ENCODE measurements around the gene SYNRG. TPM values are rescaled to one million over a fixed set of nuclear protein-coding genes. Genes with fewer than 3 reads are reported as not detected.

Gene SYNRG
- polyA plus RNA-seq, 1 of the 3 experiments (the other 2 are of a cell fraction) = 8.9 TPM

DNA sequence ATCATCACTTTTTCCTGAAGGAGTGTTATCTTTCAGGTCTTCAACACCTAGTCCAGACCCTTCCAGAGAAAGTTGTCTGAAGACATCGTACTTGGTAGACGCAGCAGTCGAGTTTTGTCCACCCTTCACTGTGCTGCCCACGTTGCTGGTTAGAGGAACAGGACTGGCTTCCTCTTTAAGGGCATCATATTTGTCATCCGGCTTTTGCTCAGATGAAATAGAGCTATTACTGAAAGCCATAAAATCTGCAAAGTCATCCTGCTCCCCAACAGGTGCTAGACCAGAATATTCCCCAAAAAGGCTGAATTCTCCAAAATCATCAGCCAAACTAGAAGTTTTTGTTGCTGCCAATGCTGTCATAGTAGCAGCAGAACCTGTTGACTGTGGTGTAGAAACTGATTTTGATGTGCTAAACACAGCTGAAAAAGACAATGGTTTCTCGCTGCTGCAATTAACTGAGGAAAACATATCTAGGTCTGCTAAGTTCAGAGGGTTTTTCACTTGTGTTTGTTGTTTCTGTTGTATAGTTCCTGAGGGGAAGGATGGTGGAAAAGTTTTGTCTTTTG lies 55.7 kb downstream of the SYNRG start (continued):
- TF ChIP-seq TAF1 (IDR thresholded peaks at IDR 0.05; ENCODE audit: borderline replicate concordance, low read depth, low read length) (no peak), CHD2 (IDR thresholded peaks at IDR 0.05; ENCODE audit: low read length, partially characterized antibody) (no peak)

- CTCF ChIA-PET = interaction anchor here (1.2 to 2.4 kb wide), 4 partner anchors 10 to 24 kb away, joined by 3 to 8 read pairs (median 6); no protein-coding TSS in a partner anchor
- no peaks in the 10 kb centered on the region for H3K9me2 ChIP-seq
- no peak overlapping the region for H2AFZ ChIP-seq (ENCODE audit: low read depth)
- no peak overlapping the region for H3K4me2 ChIP-seq
- POLR2A ChIA-PET = no interaction called here
- peaks cover 31 to 45% of the 10 kb centered on the region in 2 experiments for H3K36me3 ChIP-seq (replicated peaks in 1 of 2; ENCODE audit: control insufficient read depth in 1 of 2, insufficient read depth in 2 of 2, low read length in 1 of 2)
- TF ChIP-seq RAD21 (IDR thresholded peaks at IDR 0.05; ENCODE audit: low read length) (no peak), FOXM1 (IDR thresholded peaks at IDR 0.05; ENCODE audit: low read depth) (no peak), RCOR1 (IDR thresholded peaks at IDR 0.05; ENCODE audit: low read length) (no peak), JUND (IDR thresholded peaks at IDR 0.05) (no peak)
- H3K4me1 ChIP-seq (ENCODE audit: control insufficient read depth in 1 of 2, insufficient read depth in 2 of 2, low read depth in 1 of 2, low read length in 1 of 2) = no peaks in the 10 kb centered on the region; a peak in 2 of 4 replicates
- no peak overlapping the region for H3K9ac ChIP-seq
- no peak for DNase-seq
- H3K79me2 ChIP-seq (ENCODE audit: insufficient read depth) = peaks cover 21% of the 10 kb centered on the region; the same call in 1 of the 2 replicates
- no peak overlapping the region for H3K27ac ChIP-seq (ENCODE audit: low read depth in 2 of 2, low read length in 1 of 2)
- no peaks in the 10 kb centered on the region for H3F3A ChIP-seq (replicated peaks; ENCODE audit: insufficient read depth)
- no peak overlapping the region for H3K4me3 ChIP-seq (ENCODE audit: low read depth in 2 of 2, low read length in 1 of 2)
- no peaks in the 10 kb centered on the region; the same call in 1 of the 2 replicates for H4K20me1 ChIP-seq (ENCODE audit: insufficient read depth)
- 99% methylated on average over 3 of the region's 3 CpGs for WGBS (ENCODE audit: low lambda C conversion rate)
- no peaks in the 10 kb centered on the region for H3K9me3 ChIP-seq
- no peaks in the 10 kb centered on the region for H3K27me3 ChIP-seq (ENCODE audit: insufficient read depth)
These were observed 57.4 kb downstream of the SYNRG start for GRCh38 chr17:37551788-37552187.

DNA sequence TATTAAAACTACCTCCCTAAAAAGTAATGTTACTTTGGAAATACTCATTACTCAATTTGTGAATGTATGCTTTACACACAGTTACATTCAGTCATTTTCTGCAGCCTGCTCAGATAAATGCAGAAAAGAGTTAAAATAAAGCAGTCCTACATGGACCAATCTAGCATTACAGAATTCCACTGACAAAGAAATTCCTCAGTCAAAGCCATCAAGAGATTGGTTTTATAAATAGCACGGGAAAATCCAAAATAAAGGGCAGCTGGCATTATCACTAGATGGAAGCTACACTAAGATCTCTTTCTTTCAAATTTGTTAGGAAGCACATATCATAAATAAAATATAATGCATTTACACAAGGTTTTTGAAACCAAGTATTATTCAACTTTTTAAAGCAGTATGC lies 61.2 kb downstream of the SYNRG start:
- WGBS (ENCODE audit: low lambda C conversion rate) = 79% methylated on average over 1 of the region's 1 CpG
- Histone ChIP-seq H3K27me3 (ENCODE audit: insufficient read depth) (no peaks in the 10 kb centered on the region), H3K9me3 (no peaks in the 10 kb centered on the region), H4K20me1 (ENCODE audit: insufficient read depth) (no peaks in the 10 kb centered on the region; the same call in 1 of the 2 replicates), H3K4me2 (no peak overlapping the region), H3K27ac (ENCODE audit: low read depth in 2 of 2, low read length in 1 of 2) (no peak overlapping the region), H3K9ac (no peak overlapping the region), H3K79me2 (ENCODE audit: insufficient read depth) (peaks cover 43% of the 10 kb centered on the region; the same call in 1 of the 2 replicates), H3K9me2 (no peaks in the 10 kb centered on the region), H3K36me3 (replicated peaks in 1 of 2; ENCODE audit: control insufficient read depth in 1 of 2, insufficient read depth in 2 of 2, low read length in 1 of 2) (peaks cover 38 to 41% of the 10 kb centered on the region in 2 experiments), H3K4me3 (ENCODE audit: low read depth in 2 of 2, low read length in 1 of 2) (no peak overlapping the region), H3K4me1 (ENCODE audit: control insufficient read depth in 1 of 2, insufficient read depth in 2 of 2, low read depth in 1 of 2, low read length in 1 of 2) (peaks cover 0 to 11% of the 10 kb centered on the region in 2 experiments; a peak in 2 of 4 replicates), H2AFZ (ENCODE audit: low read depth) (no peak overlapping the region), H3F3A (replicated peaks; ENCODE audit: insufficient read depth) (no peaks in the 10 kb centered on the region)
- CTCF ChIA-PET = interaction anchor here (1.0 kb wide), 1 partner anchor 20 kb away, joined by 3 read pairs; no protein-coding TSS in a partner anchor
- no peak for DNase-seq
- TF ChIP-seq IRF3 (IDR thresholded peaks at IDR 0.05; ENCODE audit: low read depth, low read length) (no peak), FOSL2 (IDR thresholded peaks at IDR 0.05; ENCODE audit: borderline replicate concordance, low read depth) (no peak)
- POLR2A ChIA-PET = no interaction called here

All from SK-N-SH (cell line).